BJ (cell line): ENCODE results near the gene C6orf89. TPM values are rescaled to one million over a fixed set of nuclear protein-coding genes. Genes with fewer than 3 reads are reported as not detected.
"Not testable (repeated sequence)": the region's sequence is repeated elsewhere in the genome, so short reads cannot be mapped to it uniquely, and the experiment has no call there.

Experiments
- CTCF ChIA-PET: fragments of 350-600 bp; formaldehyde crosslinking; extraction: SDS; loops from one replicate; lab custom pipeline; 2021; ENCODE audit warnings: antibody characterized with exemption, inconsistent platforms; lab: Yijun Ruan, JAX
- POLR2A ChIA-PET: fragments of 300-600 bp; sonication (Branson Sonifier 250); formaldehyde crosslinking; extraction: SDS; loops from one replicate; lab custom pipeline; 2021; ENCODE audit warnings: antibody characterized with exemption; lab: Charles Lee
- DNase-seq: peaks from one replicate; pipeline ENCODE4 v3.0.0-alpha.2; 2011; ENCODE audit warnings: low read depth
- H3K27me3 ChIP-seq: 2 replicates; pipeline ENCODE4 v1.6.0; 2011; ENCODE audit warnings: low read length; ENCODE audit not compliant: control insufficient read depth, insufficient read depth
- H3K36me3 ChIP-seq: 2 replicates; pipeline ENCODE4 v1.5.1; 2011; ENCODE audit warnings: low read length; ENCODE audit not compliant: control insufficient read depth, insufficient read depth
- H3K4me3 ChIP-seq: 2 replicates; pipeline ENCODE4 v1.5.1; 2011; ENCODE audit warnings: low read depth, mild to moderate bottlenecking, control low read depth, low read length
- CTCF ChIP-seq: IDR thresholded peaks from 2 replicates; pipeline ENCODE4 v1.5.1; 2011; ENCODE audit warnings: low read depth, mild to moderate bottlenecking, control low read depth, inconsistent platforms, low read length, moderate library complexity; ENCODE audit not compliant: insufficient read depth
- polyA plus RNA-seq: library from polyadenylated mRNA; depleted of rRNA; stranded (reverse); fragments of >200 nt; gene quantifications from 2 replicates; pipeline ENCODE4 v1.2.3, GENCODE V29; 2011

C6orf89 gene
- polyA plus RNA-seq, 1 experiment, result 66.0 TPM

GRCh38 chr6:36884610-36885009 is 1.1 kb upstream of the C6orf89 start:
- no peak for DNase-seq
- POLR2A ChIA-PET, result no interaction called here
- no peaks in the 10 kb centered on the region for H3K36me3 ChIP-seq
- H3K27me3 ChIP-seq, result no peaks in the 10 kb centered on the region
- TF ChIP-seq CTCF, result no peak
- no peak overlapping the region for H3K4me3 ChIP-seq
- CTCF ChIA-PET, result interaction anchor here (0.7 to 7.4 kb wide), 16 partner anchors 10 to 326 kb away, joined by 3 to 85 read pairs (median 5); partner anchors contain the start of genes MTCH1 and PPIL1

- no peak for DNase-seq
- POLR2A ChIA-PET, result no interaction called here
- H3K36me3 ChIP-seq, result no peaks in the 10 kb centered on the region
- peak overlapping the region; percentile 68 for H3K4me3 ChIP-seq
- TF ChIP-seq CTCF, result no peak
- CTCF ChIA-PET, result interaction anchor here (1.1 to 7.4 kb wide), 5 partner anchors 12 to 132 kb away, joined by 3 to 85 read pairs (median 40); partner anchors contain the start of gene PPIL1
- no peaks in the 10 kb centered on the region for H3K27me3 ChIP-seq
These were observed 1.3 kb downstream of the C6orf89 start for GRCh38 chr6:36886950-36887618.

- no peak for TF ChIP-seq CTCF
- POLR2A ChIA-PET, result no interaction called here
- Histone ChIP-seq H3K36me3 (0 out of 2 replicates have a peak, but pooled peaks cover 1% of the 10 kb centered on the region), H3K27me3 (no peaks in the 10 kb centered on the region), H3K4me3 (no peak overlapping the region)
- CTCF ChIA-PET, result interaction anchor here (1.1 to 1.7 kb wide), 2 partner anchors 130 to 131 kb away, joined by 3 to 6 read pairs; no protein-coding TSS in a partner anchor
- no peak for DNase-seq
These were observed 2.4 kb downstream of the C6orf89 start for GRCh38 chr6:36888115-36888643.

- ChIA-PET POLR2A (no interaction called here), CTCF (interaction anchor here (0.8 to 2.5 kb wide), 7 partner anchors 9 to 130 kb away, joined by 3 to 8 read pairs (median 3); no protein-coding TSS in a partner anchor)
- H3K27me3 ChIP-seq, result no peaks in the 10 kb centered on the region
- no peak overlapping the region for H3K4me3 ChIP-seq
- no peak for DNase-seq
- TF ChIP-seq CTCF, result no peak
- H3K36me3 ChIP-seq, result 0 out of 2 replicates have a peak, but pooled peaks cover 1% of the 10 kb centered on the region
These were observed 3.1 kb downstream of the C6orf89 start for GRCh38 chr6:36888654-36889481.

GRCh38 chr6:36890112-36890663 is 4.4 kb downstream of the C6orf89 start:
- POLR2A ChIA-PET, result no interaction called here
- TF ChIP-seq CTCF, result no peak
- DNase-seq, result no peak

GRCh38 chr6:36891153-36891552 is 5.4 kb downstream of the C6orf89 start:
- POLR2A ChIA-PET, H3K4me3 ChIP-seq, H3K36me3 ChIP-seq, H3K27me3 ChIP-seq, DNase-seq: not testable (repeated sequence)
- CTCF ChIA-PET, result interaction anchor here (1.0 to 2.5 kb wide), 4 partner anchors 12 to 127 kb away, joined by 3 to 8 read pairs (median 5); no protein-coding TSS in a partner anchor

More at GRCh38 chr6:36890112-36890663, 4.4 kb downstream of the C6orf89 start:
- Histone ChIP-seq H3K36me3 (peaks cover 4% of the 10 kb centered on the region; the same call in 1 of the 2 replicates), H3K27me3 (no peaks in the 10 kb centered on the region), H3K4me3 (no peak overlapping the region)
- CTCF ChIA-PET, result interaction anchor here (0.9 to 2.5 kb wide), 5 partner anchors 9 to 128 kb away, joined by 3 to 8 read pairs (median 4); no protein-coding TSS in a partner anchor
